ENCODE results near the gene EEPD1. TPM values are rescaled to one million over a fixed set of nuclear protein-coding genes. Genes with fewer than 3 reads are reported as not detected.

Gene EEPD1
- total and polyA plus RNA-seq, 2 donors (not counting 3 experiments of a cell fraction or from before 2014, with no cell fraction given): 0.40 to 0.42 TPM

GRCh38 chr7:36348256-36348655, 195.2 kb downstream of the EEPD1 start:
- dilution Hi-C loops (cut with MboI; ENCODE audit: extremely low pct_ligation_motif_present, low sequenced_read_pairs): no loop called here
- Histone ChIP-seq H3K36me3 (ENCODE audit: control insufficient read depth in 2 of 2, extremely low read depth in 1 of 2, insufficient read depth in 2 of 2, low read length in 2 of 2) (no peaks in the 10 kb centered on the region), H3K27me3 (ENCODE audit: control insufficient read depth in 2 of 2, insufficient read depth in 2 of 2, low read length in 2 of 2) (no peaks in the 10 kb centered on the region), H4K20me1 (replicated peaks; ENCODE audit: control insufficient read depth, extremely low read depth, insufficient read depth, low read length) (no peaks in the 10 kb centered on the region), H2AFZ (ENCODE audit: low read depth, low read length) (no peak overlapping the region), H3K79me2 (ENCODE audit: control insufficient read depth, insufficient read depth, low read length) (no peaks in the 10 kb centered on the region), H3K9me3 (replicated peaks; ENCODE audit: control insufficient read depth, insufficient read depth, low read length) (no peaks in the 10 kb centered on the region), H3K9me1 (replicated peaks; ENCODE audit: control insufficient read depth, extremely low read depth, insufficient read depth, low read length) (no peaks in the 10 kb centered on the region), H3K4me3 (replicated peaks in 1 of 3; ENCODE audit: insufficient read depth in 1 of 3, low read depth in 1 of 3, low read length in 3 of 3) (no peak overlapping the region), H3K27ac (ENCODE audit: insufficient read depth, low read depth, low read length) (no peak overlapping the region), H3K4me1 (ENCODE audit: control insufficient read depth, extremely low read depth, insufficient read depth, low read length) (peaks cover 10% of the 10 kb centered on the region), H3K4me2 (ENCODE audit: insufficient read depth, low read length) (no peak overlapping the region), H3K9ac (replicated peaks; ENCODE audit: extremely low read depth, insufficient read depth, low read length) (no peak overlapping the region)
- ChIA-PET POLR2A (no interaction called here), CTCF (interaction anchor here (0.8 to 1.0 kb wide), 3 partner anchors 8 to 56 kb away, joined by 3 to 4 read pairs (median 3); no protein-coding TSS in a partner anchor)
- TF ChIP-seq EZH2 (IDR thresholded peaks at IDR 0.05; ENCODE audit: borderline replicate concordance, low read depth, low read length, severe bottlenecking) (no peak), MYC (IDR thresholded peaks at IDR 0.05; ENCODE audit: low read depth, low read length) (no peak), MAX (IDR thresholded peaks at IDR 0.05; ENCODE audit: insufficient read depth, insufficient read length) (no peak), CTCF (IDR thresholded peaks at IDR 0.05; ENCODE audit: extremely low read depth in 1 of 2, insufficient read depth in 1 of 2, low read depth in 1 of 2, low read length in 2 of 2) (no peak), JUN (IDR thresholded peaks at IDR 0.05; ENCODE audit: borderline replicate concordance, insufficient read depth, insufficient read length, low read depth) (no peak), GATA2 (IDR thresholded peaks at IDR 0.05; ENCODE audit: insufficient read depth, insufficient read length, low read depth, low read length) (no peak), FOS (IDR thresholded peaks at IDR 0.05; ENCODE audit: borderline replicate concordance, insufficient read depth, low read length) (no peak), POLR2A (IDR thresholded peaks at IDR 0.05; ENCODE audit: low read depth, low read length) (no peak), POLR2AphosphoS5 (IDR thresholded peaks at IDR 0.05; ENCODE audit: insufficient read depth, low read depth, low read length) (no peak)
- FAIRE-seq: no peak
- intact Hi-C loops (cut with micrococcal nuclease): no loop called here
- no TSS peak for BruUV-seq (replicated peaks)
- peak; percentile 43 for DNase-seq (ENCODE audit: low read depth, low spot score)
